Mesothelial cell of epicardium (in vitro differentiated cells): ENCODE results near the gene KLHL29. TPM values are rescaled to one million over a fixed set of nuclear protein-coding genes. Genes with fewer than 3 reads are reported as not detected.

Source experiments
- DNase-seq, 2 experiments: peaks; one replicate each; pipeline ENCODE4 v3.0.0; 2021; ENCODE audit warnings: low spot score in 2 of 2; ENCODE audit not compliant: unreplicated experiment in 2 of 2
- H3K27ac Mint-ChIP-seq: 2 replicates; pipeline ENCODE4 v1.8.0; 2021; ENCODE audit warnings: mixed read lengths
- H3K27me3 Mint-ChIP-seq: 2 replicates; pipeline ENCODE4 v1.8.0; 2021; ENCODE audit warnings: low read depth, mixed read lengths
- H3K36me3 Mint-ChIP-seq: 2 replicates; pipeline ENCODE4 v1.8.0; 2021; ENCODE audit warnings: mixed read lengths
- H3K4me1 Mint-ChIP-seq: 2 replicates; pipeline ENCODE4 v1.8.0; 2021; ENCODE audit warnings: mixed read lengths
- H3K4me3 Mint-ChIP-seq: 2 replicates; pipeline ENCODE4 v1.8.0; 2021; ENCODE audit warnings: mild to moderate bottlenecking, moderate library complexity, mixed read lengths
- H3K9me3 Mint-ChIP-seq: 2 replicates; pipeline ENCODE4 v1.8.0; 2021; ENCODE audit warnings: mixed read lengths
- CTCF ChIP-seq: fragments of 200-600 bp; sonication (generic); IDR thresholded peaks from one replicate; pipeline ENCODE4 v1.5.0; 2021; ENCODE audit warnings: antibody characterized with exemption; ENCODE audit not compliant: unreplicated experiment
- total RNA-seq: library from RNA; stranded (reverse); gene quantifications from 3 replicates; pipeline ENCODE4 v1.2.1, GENCODE V29; 2021

KLHL29 gene
- total RNA-seq, 1 donor from 2014 or later, result 28.3 TPM

DNA sequence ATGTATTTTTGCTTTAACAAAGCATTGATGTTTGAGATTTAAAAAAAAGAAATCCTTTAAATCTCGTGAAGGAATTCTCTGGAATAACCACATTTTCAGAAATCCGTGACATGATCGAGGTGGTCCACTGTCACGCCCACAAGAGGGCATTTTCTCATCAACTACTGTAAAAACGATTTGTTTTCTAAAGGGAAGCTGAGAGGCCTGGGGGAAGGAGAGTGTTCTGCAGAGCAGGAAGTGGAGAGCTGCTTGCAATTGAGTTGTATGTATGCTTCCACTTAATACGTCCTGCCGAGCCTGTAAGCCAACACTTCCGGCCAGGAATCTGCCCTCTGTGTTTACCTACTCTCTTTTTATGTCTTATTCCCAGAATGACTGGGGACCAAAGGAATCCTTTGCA lies 19.4 kb downstream of the KLHL29 start:
- no peaks in the 10 kb centered on the region for H3K27me3 Mint-ChIP-seq
- H3K9me3 Mint-ChIP-seq, result no peaks in the 10 kb centered on the region
- H3K27ac Mint-ChIP-seq, result peak overlapping the region; percentile 90
- peak in 1 of 2 experiments; percentile 39 for DNase-seq
- H3K36me3 Mint-ChIP-seq, result no peaks in the 10 kb centered on the region
- peaks cover 20% of the 10 kb centered on the region for H3K4me1 Mint-ChIP-seq
- TF ChIP-seq CTCF, result no peak
- peak overlapping the region; percentile 57 for H3K4me3 Mint-ChIP-seq

- Mint-ChIP-seq H3K4me1 (peaks cover 8% of the 10 kb centered on the region), H3K36me3 (peaks cover 1% of the 10 kb centered on the region), H3K27ac (no peak overlapping the region), H3K9me3 (no peaks in the 10 kb centered on the region), H3K27me3 (no peaks in the 10 kb centered on the region), H3K4me3 (no peak overlapping the region)
- no peak for TF ChIP-seq CTCF
- no peak for DNase-seq
Observed at GRCh38 chr2:23409248-23409647, 24.3 kb downstream of the KLHL29 start.

GRCh38 chr2:23410596-23410995 lies 25.6 kb downstream of the KLHL29 start:
- no peaks in the 10 kb centered on the region for H3K9me3 Mint-ChIP-seq
- DNase-seq, result peak in 1 of 2 experiments; percentile 9
- H3K27me3 Mint-ChIP-seq, result no peaks in the 10 kb centered on the region
- TF ChIP-seq CTCF, result no peak
- no peak overlapping the region for H3K4me3 Mint-ChIP-seq
- no peak overlapping the region for H3K27ac Mint-ChIP-seq
- peaks cover 1% of the 10 kb centered on the region for H3K36me3 Mint-ChIP-seq
- peaks cover 1% of the 10 kb centered on the region for H3K4me1 Mint-ChIP-seq

- TF ChIP-seq CTCF, result no peak
- H3K27me3 Mint-ChIP-seq, result no peaks in the 10 kb centered on the region
- H3K36me3 Mint-ChIP-seq, result peaks cover 1% of the 10 kb centered on the region
- no peak overlapping the region for H3K27ac Mint-ChIP-seq
- DNase-seq, result peak in 1 of 2 experiments; percentile 11
- H3K9me3 Mint-ChIP-seq, result no peaks in the 10 kb centered on the region
- H3K4me3 Mint-ChIP-seq, result no peak overlapping the region
- peaks cover 1% of the 10 kb centered on the region for H3K4me1 Mint-ChIP-seq
Observed at GRCh38 chr2:23411752-23412431, 26.9 kb downstream of the KLHL29 start.

DNA sequence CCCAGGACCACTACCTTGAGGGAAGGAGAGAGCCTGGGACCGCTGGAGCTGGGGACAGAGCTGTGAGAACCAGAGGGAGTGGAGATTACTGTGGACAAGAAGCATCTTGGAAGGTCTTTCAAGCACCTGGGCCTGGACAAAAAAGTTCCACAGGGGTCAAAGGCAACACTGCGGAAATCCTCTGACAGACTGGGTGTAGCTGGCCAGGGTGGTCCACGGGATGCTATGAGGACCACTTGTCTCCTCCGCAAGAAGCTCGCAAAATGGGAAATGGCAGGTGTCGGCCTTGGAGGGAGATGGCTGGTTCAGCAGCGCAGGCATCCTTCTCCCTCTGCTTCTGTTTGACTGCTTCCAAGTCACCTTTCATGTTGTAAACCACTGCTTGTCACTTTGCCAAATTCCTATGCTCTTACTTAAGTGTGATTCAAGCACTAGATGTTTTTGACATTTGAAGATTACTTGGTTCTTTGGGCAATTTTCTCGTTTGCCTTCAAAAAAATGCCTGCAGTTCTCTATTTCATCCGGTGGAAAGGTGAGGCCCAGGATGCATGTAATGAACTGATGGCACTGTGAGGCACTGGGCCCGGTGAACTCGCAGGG lies 27.7 kb downstream of the KLHL29 start:
- H3K4me1 Mint-ChIP-seq, result peaks cover 1% of the 10 kb centered on the region
- no peak for TF ChIP-seq CTCF
- no peaks in the 10 kb centered on the region for H3K27me3 Mint-ChIP-seq
- H3K27ac Mint-ChIP-seq, result no peak overlapping the region
- no peaks in the 10 kb centered on the region for H3K9me3 Mint-ChIP-seq
- H3K4me3 Mint-ChIP-seq, result no peak overlapping the region
- DNase-seq, result peak in 1 of 2 experiments; percentile 24
- H3K36me3 Mint-ChIP-seq, result peaks cover 1% of the 10 kb centered on the region
